ENCODE data around the gene SNX30.
A peak's percentile ranks its signal among the peaks of the same experiment; 100 is the strongest.

SNX30 gene

DNA sequence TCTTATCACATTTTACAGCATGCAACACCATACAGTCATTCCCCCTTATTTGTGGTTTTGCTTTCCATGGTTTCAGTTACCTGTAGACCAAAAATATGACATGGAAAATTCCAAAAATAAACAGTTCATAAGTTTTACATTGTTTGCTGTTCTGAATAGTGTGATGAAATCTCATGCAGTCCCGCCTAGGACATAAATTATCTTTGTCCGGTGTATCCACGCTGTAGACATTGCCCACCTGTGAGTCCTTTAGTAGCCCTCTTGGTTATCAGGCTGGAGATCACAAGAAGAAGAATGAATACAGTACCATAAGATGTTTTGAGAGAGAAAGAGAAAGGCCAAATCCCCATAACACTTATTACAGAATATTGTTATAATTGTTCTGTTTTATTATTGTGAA is 72.1 kb downstream of the SNX30 start:
- DNase-seq (ENCODE audit: low spot score): no peak

GRCh38 chr9:112823257-112823656 is 72.7 kb downstream of the SNX30 start:
- no peak for DNase-seq (ENCODE audit: low spot score)

- peak; percentile 50 for DNase-seq (ENCODE audit: low spot score)
Observed at GRCh38 chr9:112831281-112831851, 80.8 kb downstream of the SNX30 start.

DNA sequence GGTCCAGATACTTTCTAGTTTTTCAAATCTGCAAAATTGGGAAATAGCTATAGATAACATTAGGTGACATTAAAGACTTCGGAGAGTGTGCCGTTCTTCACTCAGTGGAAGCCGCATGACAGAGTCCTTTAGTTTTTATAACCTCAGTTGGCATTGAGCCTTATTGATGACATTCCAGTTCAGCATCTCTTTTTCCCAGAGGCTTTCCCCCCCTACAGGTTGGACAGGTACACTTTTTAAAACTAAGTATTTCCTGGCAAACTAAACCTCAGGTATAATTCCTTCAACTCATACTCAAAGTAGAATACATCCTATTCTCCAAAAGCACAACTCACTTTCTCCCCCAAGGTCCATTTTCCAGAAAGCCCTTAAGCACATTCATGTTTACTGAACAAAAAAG is 81.4 kb downstream of the SNX30 start:
- DNase-seq (ENCODE audit: low spot score): no peak

GRCh38 chr9:112833081-112833480 is 82.5 kb downstream of the SNX30 start:
- DNase-seq (ENCODE audit: low spot score): no peak

DNA sequence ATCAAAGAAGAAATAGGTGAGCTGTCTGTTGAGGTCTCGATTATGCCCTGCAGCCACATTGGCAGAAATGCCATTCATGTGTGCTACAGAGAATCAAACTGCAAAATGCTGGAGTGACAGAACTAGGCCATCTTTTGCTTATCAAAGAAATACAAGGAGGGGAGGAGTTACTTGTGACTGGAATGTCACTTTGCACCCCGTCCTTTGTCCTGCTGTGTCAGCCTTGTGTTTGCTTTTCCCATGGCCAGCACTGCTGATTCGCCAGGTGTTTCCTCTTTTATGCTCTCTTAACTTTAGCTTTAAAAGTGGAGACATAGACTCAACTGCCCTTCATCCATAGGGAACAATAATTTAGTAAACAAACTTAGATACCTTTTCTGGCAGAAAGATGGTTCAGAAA is 85.8 kb downstream of the SNX30 start:
- no peak for DNase-seq (ENCODE audit: low spot score)

GRCh38 chr9:112838342-112838741 is 87.8 kb downstream of the SNX30 start:
- DNase-seq (ENCODE audit: low spot score): no peak

- DNase-seq (ENCODE audit: low spot score): no peak
Observed at GRCh38 chr9:112839331-112839730, 88.8 kb downstream of the SNX30 start.

DNA sequence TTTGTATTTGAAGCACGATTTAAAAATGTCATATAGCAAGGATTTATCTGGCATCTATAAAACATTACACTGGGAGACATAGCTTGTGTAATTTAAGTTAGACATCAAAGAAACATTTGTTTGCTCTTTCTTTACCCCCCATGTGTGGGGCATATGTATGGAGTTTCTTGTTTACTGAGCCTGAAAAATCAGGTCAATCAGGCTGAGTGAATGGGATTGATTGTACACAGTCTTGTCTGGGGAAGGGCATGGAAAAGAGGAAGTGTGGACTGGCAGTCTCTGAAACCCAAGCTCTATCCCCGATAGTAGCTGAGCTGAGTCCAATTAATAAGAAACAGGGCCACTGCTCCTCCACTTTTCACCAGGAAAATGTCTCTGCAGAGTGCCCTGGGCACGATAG is 90.7 kb downstream of the SNX30 start:
- DNase-seq (ENCODE audit: low spot score): no peak

- no peak for DNase-seq (ENCODE audit: low spot score)
Observed at GRCh38 chr9:112842555-112842954, 92.0 kb downstream of the SNX30 start.

- peak; percentile 91 for DNase-seq (ENCODE audit: low spot score)
Observed at GRCh38 chr9:112844771-112845542, 94.4 kb downstream of the SNX30 start.

DNA sequence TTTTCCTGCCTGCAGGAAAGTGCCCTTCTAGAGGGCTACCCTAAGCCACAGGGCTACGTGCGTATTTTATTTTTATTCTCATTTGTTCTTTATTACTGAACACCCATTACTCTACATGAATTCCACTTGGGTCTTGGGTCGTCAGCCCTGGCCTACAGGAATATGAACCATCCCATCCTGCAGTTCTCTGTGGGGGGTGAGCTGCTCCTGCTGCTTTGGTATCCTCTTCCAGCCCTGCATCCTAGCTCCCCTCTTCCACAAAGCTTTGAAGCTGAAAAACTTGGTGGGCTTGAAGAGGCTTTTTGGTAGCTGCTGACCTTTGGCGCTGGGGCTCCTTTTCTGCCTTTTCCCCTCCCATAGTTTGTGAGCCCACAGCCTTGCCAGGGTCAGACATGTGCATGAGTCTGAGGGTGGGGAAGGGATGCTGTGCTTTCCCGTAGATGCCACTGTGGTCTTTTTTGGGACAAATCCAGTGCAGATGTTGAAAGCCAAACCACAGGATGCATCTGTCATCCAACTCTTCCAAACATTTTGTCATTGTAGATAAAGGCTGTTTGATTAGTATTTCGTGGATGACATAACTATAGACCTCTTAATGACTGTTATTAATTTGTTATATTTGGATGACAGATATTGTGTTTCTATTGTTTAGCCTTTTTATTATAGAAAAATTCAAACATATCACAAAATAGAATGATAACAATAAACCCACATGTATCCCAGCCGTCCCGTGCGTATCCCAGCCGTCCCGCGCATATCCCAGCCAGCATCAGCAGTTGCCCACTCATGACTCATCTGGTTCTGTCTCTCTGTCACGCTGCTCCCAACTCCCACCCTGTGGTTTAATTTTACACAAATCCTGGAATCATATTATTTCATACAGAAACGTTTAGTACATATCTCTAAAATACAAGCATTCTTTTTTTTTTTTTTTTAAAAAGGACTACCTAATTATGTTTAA is 96.2 kb downstream of the SNX30 start:
- DNase-seq (ENCODE audit: low spot score): peak; percentile 76

DNA sequence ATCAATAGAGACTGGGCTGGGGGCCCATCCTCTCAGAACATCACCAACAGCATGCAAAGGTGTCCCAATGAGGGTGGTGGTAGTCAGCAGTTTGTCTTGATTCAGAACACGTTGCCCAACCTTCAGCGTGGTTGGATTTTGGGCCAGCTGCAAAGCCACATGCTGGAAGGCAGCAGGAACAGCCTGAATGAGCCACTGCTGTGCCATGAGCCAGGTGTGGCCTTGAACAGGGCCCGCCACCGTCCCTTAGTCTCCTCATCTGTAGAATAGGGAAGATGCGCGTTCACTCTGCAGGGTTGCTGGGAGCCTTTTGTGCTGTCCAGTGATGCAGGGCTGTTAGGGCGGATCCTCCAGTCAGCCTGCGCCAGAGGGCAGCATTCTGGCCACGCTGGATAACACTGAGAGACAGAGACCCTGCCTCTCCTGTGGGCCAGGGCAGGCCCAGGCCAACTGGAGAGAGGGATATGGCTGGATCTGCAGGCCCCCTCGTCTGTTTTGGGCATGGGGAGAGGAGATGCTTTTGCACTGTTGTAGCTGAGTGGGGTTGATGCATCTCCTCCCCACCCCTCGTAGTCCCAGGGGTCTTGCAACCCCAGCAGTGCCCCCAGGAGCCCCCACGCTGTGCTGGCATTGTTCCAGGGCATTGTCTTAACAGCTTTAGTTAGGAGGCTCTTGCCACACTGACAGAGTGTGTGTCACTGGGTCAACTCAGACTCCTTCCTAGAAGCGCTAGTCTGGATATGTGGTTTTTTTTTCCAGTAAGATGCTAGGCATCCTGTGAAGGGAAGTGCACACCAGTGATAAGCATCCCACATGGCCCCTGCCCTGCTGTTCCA is 98.0 kb downstream of the SNX30 start:
- no peak for DNase-seq (ENCODE audit: low spot score)

- no peak for DNase-seq (ENCODE audit: low spot score)
Observed at GRCh38 chr9:112849363-112849922, 98.9 kb downstream of the SNX30 start.

DNA sequence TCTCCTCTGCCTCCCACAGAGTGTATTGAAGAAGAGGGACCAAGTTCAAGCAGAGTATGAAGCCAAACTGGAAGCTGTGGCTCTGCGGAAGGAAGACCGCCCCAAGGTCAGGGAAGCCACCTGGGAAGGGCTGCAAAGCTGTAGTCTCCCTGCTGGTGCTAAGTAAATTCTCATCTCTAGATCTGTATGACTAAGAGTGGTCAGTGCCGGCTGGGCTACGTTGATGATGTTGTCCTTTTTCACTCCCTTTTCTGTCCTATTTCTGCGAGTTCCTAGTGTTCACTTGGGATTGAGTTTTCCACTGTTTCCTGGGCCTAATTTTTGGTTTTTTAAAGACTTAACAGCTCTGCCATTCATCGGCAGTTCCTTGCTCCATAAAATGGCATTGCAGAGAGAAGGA is 100.3 kb downstream of the SNX30 start:
- no peak for DNase-seq (ENCODE audit: low spot score)

- no peak for DNase-seq (ENCODE audit: low spot score)
Observed at GRCh38 chr9:112852741-112853504, 102.4 kb downstream of the SNX30 start.

DNA sequence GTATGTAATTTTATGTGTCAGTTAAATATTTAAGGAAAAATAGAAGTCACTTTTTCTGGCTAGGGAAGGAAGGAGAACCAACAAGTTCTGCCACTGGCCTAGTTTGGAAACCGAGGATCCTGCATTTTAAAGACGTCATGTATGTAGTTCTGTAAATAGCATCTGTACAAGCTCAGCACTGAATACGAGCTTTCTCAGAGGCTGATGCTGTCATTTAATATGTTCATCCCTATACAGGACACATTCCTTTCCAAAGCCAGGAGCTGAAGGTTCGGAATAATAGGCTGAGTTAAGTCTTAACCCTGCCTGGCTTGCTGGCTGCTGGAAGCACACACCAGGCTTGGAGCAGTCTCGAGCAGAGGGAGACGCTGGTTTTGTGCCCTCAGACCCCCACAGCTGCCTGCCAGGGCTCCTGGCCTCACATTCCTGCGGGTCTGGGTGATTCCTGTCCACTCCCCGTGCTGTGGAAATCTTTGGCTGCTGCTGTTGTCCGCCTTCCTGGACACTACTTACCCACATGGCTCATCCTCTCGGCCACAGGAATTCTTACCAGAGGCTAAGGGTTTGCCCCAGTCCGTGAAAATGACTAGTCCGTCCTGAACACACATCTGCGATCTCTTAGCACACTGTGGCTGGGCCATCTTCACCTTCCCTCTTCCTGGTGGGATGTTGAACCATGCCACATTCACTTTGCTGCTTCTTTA is 103.5 kb downstream of the SNX30 start:
- no peak for DNase-seq (ENCODE audit: low spot score)

DNA sequence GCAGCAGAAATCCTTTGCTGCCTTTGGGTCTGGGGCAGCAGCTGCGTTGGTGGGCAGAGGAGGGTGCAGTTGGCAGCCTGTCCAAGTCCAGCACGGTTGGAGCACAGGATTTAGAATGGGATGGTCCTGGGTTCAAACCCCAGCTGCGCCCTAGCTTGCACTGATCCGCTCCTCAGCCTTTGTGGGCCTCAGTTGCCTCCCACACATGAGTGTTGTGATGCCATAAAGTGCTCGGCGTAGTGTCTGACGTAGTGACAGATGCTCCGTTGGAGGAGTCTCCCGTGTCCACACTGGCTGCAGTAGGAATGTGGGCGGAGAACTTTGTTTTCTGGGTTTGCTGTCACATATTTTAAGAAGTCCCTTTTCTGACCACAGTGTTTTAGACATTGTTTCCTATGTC is 104.1 kb downstream of the SNX30 start:
- no peak for DNase-seq (ENCODE audit: low spot score)

DNA sequence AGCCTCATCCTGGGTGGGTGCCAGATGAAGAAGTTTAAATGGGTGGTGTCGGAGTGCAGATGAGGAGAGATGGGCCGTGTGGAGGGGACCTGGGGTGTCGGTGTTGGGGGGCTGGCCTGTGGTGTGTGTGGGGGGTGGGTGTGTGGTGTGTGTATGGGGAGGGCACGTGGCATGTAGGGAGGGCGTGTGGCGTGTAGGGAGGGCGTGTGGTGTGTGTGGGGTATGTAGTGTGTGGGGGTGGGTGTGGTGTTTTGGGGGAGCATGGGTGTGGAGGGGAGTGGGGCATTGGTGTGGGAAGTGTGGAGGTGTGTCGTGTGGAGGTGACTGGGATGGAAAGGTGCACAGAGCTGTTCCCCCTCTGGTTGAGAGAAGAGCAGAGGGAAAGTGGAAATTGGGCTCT is 105.6 kb downstream of the SNX30 start:
- DNase-seq (ENCODE audit: low spot score): no peak

- DNase-seq (ENCODE audit: low spot score): no peak
Observed at GRCh38 chr9:112856843-112857242, 106.3 kb downstream of the SNX30 start.

All from AG20443 (cell line).